T follicular helper cell (primary cell): Measurements from ENCODE around the gene RSPH4A.
A peak's percentile ranks its signal among the peaks of the same experiment; 100 is the strongest.
"Not testable (repeated sequence)": the region's sequence is repeated elsewhere in the genome, so short reads cannot be mapped to it uniquely, and the experiment has no call there.

ENCODE experiments used
- DNase-seq: peaks from one replicate; pipeline ENCODE4 v3.0.0-alpha.2; 2020; ENCODE audit warnings: low read depth

RSPH4A gene

DNA sequence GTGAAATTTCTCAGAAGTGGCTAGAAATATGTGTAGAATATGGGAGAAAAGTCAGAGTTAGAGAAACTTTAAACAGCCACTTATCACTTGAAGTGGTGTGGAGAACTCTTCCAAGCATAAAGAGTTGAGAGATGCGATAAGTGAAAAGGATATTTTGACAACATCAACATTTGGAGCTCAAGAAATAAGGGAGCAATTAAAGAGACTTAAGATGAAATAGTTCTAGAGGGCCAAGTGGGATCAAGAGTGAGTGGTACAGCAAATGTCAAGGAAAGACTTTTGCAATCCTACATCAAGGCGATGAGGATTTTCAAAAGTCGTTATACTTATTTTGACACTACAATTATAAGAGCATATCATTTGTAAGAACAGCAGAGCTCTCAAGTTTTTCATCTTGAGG, 9.6 kb downstream of the RSPH4A start:
- DNase-seq: no peak

DNA sequence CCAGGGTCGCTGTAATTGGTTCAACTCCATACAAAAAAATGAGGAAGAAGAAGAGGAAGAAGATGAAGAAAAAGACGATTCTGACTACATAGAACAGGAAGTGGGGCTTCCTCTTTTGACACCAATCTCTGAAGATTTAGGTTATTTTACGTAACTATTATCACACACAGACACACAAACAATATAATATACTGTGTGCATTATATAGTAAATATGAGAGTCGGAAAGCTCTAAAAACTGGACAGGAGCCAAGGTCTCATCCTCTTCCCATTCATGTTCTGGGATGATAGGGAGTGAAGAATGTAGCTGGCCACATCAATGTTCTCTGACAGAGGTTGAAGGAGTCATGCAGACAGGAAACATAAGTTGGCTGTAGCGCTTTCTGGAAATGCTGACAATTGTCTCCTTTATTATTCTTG, 13.3 kb downstream of the RSPH4A start:
- DNase-seq: no peak

DNA sequence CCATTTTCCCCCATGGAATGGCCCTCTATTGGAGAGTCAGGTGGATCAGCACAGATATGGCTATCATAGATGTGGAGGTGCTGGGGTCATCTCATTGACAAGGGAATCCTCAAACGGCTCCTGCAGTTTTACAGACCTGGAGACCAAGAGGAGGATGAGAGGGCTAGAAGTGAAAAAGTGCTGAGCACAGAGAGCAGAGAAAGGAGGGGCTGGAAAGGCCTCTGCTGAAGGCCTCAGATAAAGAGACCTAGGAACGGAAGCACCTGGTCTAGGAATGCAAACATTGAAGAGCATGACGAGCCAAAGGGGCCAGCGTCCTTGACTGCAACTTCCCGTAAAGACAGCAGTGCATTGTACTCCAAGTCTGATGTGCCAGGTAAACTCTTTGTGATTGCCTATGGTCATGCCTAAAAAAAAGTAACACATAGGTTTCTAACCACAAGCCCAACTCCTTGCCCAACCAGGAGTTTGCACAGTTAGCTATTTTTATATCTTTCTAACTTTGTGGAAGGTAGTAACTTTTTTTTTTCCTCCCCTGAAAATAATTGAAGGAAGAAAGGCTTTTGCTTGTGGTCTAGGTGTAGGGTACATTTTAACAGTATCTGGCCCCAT, 15.2 kb downstream of the RSPH4A start:
- no peak for DNase-seq

DNA sequence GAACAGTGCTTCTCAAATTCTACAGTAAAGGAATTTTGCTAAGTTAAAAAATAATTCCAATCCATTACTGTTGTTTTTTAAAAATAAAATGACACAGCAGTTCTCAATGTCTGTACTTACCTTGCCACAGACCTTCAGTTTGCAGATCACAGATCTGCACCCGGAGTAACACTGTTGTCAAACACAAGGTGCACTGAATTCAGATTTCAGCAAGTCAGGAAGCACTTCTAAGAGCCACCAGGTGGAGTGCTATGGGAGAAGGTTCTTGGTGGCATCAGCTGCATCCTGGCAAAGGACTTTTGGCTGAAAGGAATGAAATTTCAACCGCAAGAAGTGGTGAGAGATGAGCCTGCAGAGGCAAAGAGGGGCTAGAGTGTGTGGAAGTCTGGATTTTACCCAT, 17.4 kb downstream of the RSPH4A start:
- no peak for DNase-seq

DNA sequence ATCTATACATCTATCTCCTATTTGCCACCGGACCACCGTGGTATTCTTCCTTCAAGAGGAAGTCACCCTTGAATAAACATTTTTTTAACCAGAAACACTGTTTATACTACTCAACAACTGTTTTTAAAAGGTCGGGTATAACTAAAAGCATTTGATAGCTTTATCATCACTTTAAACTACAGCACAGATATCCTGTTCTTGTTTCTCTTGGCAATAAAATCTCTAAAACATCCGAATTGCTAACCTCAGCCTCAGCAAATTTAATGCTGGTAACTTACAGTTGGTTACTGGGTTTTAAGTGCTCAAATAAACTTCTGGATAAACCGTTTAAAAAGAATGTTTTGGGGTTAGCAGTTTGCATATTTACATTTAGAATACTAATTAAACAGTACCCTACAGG, 31.9 kb downstream of the RSPH4A start:
- no peak for DNase-seq

DNA sequence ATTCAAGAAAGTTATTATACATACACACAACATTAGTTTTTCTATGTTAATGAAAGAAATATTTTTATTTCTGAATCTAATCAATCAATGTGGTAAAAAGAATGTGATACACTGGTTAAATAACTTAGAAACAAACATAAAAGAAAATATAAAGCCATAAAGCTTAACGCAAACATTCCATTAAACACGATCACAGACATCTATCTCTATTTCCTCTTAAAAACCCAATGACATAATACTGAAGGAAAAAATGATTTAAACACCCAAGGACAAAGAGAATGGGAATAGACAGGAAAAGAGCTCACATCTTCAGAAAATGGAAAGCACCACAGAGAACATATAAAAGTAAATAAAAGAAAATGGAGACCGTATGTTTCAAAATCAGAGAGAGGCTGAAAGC, 32.9 kb downstream of the RSPH4A start:
- DNase-seq: no peak

DNA sequence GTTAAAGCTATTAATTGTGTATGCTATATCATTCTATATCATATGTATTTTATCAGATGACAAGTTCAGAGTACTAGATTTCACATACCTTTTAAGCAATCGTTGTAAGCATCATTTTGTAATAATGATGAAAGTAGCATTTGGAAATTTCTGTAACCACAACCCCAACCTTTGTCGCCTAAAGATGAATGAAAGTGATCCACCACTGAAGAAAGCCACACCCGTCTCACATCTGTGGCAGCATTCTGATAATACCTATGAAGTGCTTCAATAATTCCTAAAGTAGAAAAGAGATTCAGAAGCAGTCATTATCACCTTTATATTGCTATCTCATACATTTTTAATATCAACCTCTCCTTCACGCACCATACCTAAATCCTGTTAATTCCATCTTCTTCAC, 35.6 kb downstream of the RSPH4A start:
- no peak for DNase-seq

DNA sequence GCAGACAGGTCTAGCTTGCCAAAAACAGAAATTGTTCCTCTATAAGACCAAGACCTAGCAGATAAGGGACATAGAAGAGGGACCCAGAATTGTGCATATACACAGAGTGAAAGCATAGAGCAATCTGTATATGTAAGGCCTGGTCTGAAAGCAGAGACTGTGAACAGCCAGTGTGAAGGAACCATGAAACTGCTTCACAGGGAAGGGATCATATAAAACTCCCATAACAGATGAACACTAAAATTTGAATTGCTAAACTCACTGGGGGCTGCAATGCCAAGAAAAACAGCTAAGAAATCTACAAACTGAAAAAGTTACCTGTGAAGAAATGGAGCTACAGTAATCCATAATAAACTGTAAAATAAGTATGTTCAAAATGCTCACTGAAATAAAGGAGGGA, 45.3 kb downstream of the RSPH4A start:
- DNase-seq: no peak

DNA sequence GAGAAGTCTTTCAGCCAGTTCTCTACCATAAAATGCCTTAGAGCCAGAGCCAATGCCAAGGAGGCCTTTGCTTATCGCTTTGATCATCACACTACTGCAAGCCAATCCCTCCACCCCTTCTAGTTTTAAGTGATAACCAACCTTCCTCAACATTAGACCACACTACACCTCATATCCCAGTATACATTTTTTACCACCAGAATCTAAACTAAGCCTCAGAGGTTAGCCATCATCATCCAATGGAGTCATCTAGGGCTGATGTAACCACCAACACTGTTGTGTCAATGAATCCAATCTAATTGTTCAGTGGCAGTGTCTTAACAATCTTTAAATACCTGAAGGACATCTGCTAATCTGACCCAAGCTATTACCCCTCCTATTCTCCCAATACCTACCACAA, 45.9 kb downstream of the RSPH4A start:
- DNase-seq: no peak

DNA sequence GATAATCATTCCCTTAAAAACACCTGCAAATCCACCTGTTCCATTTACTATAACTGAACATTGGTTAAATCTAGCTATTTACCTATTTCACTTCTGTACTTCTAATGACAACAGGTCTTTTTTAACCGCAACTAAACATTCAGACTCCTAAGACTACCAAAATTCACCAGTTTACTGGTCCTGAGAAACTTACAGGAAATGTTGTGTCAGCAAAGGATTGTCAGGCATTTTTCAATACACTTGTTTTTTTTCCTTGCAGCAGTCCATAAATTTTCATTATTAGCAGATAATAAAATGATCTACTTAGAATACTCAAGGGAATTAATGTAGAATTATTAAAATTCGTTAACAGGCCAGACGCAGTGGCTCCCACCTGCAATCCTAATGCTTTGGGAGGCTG, 47.0 kb downstream of the RSPH4A start:
- DNase-seq: no peak

DNA sequence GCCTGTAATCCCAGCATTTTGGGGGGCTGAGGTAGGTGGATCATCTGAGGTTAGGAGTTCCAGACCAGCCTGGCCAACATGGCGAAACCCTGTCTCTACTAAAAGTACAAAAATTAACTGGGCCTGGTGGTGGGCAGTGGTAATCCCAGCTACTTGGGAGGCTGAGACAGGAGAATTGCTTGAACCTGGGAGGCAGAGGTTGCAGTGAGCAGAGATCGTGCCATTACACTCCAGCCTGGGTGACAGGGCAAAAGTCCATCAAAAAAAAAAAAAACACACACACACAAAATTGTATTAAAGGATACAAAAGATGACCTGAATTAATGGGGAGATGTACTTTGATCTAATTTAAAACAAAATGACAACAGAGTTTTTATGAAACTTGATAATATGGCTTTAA, 47.9 kb downstream of the RSPH4A start:
- not testable (repeated sequence) for DNase-seq

DNA sequence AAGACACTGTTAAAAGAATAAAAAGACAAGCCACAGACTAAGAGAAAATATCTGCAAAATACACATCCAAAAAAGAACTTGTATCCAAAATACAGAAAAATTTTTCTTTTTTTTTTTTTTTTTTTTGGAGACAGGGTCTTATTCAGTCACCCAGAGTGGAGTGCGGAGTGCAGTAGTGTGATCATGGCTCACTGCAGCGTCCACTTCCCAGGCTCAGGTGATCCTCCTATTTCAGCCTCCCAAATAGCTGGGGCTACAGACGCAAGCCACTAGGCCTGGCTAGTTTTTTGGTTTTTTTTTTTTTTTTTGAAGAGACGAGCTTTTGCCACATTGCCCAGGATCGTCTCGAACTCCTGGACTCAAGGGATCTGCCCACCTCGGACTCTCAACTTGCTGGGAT, 49.2 kb downstream of the RSPH4A start:
- no peak for DNase-seq

DNA sequence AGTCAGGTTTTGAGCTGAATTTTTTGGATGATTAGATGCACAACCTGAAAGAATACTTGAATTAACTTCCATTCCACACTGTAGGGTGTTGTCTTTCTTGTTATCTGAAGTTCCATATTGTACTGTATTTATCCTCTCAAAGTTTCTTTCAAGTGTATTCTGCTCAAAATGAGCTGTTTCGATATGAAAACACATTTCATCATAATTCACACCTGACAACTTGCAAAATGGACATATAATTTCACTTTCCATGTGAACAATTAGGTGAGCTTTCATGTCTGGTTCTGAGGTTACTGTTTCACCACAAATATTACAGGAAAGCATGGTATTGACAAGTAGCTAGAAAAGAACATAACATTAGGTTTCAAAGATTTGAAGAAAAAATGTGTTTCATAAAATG, 50.6 kb downstream of the RSPH4A start:
- DNase-seq: no peak

DNA sequence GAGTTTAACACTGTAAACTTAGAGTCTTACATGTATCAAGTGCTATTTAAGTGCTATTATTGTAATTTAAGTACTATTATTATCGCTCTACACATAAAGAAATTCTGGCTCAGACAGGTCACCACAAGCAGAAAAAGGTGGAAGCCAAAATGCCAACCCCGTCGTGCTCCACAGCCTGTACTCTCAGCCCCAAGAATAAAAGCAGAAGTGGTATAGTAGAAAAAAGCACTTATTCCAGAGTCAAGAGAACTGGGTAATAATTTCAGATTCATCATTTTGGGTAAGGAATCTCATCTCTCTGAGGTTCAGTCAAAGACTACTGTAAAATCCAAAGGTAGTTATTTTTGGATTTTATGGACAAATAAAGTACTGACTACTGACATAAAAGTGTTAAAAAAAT, 51.3 kb downstream of the RSPH4A start:
- no peak for DNase-seq

DNA sequence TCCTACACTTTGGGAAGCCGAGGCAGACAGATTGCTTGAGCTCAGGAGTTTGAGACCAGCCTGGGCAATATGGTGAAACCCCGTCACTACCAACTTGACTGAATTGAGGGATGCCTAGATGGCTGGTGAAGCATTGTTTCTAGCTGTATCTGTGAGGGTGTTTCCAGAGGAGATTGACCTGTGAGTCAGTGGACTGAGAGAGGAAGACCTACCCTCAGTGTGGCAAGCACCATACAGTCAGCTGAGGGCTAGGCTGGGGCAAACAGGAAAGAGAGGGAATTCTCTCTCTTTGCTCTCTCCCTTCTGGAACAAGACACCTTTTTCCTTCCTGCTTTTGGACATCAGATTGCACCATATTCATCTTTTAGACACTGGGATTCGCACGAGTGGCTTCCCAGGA, 56.0 kb downstream of the RSPH4A start:
- no peak for DNase-seq

DNA sequence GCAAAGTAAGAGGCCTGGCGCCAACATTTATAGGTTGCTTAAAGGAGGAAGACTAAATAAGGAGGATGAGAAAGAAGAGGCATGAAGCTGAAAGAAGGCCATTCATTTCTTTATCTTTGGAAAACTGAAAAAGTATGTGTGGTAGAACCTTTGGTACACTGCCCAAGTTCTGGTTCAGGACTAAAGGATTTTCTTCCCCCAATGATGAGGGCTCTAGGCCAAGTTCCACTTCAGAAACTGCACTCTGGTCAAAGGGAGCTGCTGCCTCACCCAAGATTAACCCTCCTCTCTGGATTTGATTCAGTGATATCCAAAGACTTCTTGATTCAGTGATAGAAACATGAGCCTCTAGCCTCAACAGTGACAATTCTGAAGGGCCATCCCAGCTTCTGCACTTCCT, 59.7 kb downstream of the RSPH4A start:
- no peak for DNase-seq

DNA sequence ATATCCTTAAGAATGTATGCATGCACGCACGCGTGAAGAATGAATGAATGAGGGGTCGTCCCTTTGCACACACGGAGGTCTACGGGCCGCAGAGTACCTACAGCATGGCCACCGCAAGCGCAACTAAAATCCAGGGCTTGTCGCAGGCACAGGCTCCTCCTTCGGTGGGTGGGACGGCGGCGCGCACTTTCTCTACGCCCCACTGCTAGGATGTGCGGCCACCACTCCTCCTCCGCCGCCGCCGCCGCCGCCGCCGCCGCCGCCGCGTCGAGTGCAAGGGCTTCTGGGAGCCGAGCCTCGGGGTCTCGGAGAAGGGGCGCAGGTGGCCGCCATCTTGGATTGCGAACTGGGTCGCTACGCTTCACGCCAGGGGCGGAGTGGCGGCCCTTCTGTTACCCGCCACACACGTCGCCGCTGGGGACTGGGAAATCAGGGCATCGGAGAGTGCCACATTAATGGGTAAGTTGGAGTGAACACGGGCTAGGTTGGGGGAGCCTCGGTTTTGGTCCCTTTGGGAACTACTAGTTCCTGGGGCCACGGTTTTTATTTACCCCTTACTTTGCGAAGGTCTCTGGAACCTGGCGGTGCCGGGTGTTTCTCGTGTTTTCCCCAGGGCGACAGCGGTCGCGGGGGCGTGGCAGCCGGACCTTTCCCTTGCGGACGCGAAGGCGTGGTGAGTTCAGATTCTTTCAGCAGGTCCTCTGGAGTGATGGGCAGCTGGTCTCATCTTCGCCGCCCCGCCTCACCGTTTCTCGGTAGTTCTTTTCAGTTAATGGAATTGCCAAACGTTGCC, 64.8 kb downstream of the RSPH4A start, which contains the start of gene KPNA5:
TSS of gene KPNA5 (plus strand) at position 332 of the 793 bp plus-strand sequence. CDS start at position 456, 124 bp downstream.
- DNase-seq: peak; percentile 87

DNA sequence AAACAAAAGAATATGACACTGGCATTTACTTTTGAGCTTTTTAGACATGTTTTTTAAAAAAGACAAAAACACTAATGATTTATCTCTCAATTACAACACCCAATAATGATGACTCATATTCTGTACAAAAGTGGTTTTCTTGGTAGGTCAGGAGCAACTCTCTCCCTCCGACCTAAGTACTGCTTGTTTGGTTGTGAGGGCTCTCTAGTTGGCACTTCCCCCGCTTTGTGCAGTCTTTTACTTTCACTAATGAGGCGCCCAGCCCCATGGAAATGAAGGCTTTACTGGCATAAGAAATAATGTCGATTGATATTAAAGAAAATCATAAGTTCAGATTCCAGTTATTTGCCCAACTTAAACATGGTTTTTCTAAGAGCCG, 66.0 kb downstream of the RSPH4A start:
- peak; percentile 7 for DNase-seq
